SK-N-MC (cell line): ENCODE measurements around the gene COBL.

Experiments
- EZH2 ChIP-seq: fragments of 200-600 bp; sonication (generic); IDR thresholded peaks from one replicate; pipeline ENCODE4 v1.6.1; 2017; ENCODE audit warnings: antibody characterized with exemption
- POLR2AphosphoS5 ChIP-seq: IDR thresholded peaks from 2 replicates; pipeline ENCODE4 v1.6.1; 2012; ENCODE audit warnings: mild to moderate bottlenecking, low read depth, low read length, borderline replicate concordance

- no peak for TF ChIP-seq EZH2
- TF ChIP-seq POLR2AphosphoS5 = no peak
Measured at GRCh38 chr7:51249991-51250390, 66.6 kb downstream of the COBL start.
